Stimulated activated CD8-positive, alpha-beta memory T cell treated with anti-CD3 and anti-CD28 coated beads, Interleukin-7, amount 100 ng/mL, for 1 hour (primary cell): ENCODE data around the gene THAP12.

Source experiments
- DNase-seq, 2 donors: peaks; one replicate each; pipeline ENCODE4 v3.0.0-alpha.2; 2020; ENCODE audit warnings: low read depth in 2 of 2

Gene THAP12

DNA sequence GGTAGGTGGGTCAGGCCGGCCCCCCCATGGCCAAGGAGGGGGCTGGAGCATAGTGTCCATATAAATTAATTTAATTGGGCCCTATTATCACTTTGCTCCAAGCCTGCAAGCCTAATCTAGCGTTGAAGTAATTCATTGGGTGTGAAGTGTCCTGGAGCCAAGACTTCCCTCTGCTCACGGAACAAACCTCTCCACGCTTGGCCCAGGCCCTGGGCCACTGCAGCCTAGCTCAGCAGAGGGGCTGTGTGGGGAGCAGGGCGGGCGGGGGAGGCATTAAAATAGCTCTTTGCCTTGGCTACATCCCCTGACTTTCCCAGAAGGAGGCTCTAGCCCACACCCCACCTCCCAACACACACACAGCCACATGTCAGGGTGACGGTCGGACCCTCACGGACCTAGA lies 73.5 kb downstream of the THAP12 start:
- no peak for DNase-seq

DNA sequence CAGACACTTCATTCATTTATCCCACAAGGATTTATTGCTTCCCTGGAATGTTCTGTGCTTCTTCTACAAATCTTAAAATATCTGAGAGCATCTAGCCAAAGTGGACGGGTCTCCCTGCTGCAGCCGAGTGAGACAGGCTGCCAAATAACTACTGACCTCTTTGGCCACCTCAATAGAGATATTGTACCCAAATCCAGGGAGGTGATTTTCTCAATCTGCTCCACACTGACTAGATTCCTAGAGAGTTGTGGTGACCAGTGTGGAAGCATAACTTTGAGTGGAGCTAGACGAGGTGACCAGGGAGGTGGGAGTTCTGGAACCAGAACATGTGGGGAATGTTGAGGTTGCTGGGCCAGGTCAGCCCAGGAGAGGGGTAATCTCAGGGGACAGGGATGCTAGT lies 77.5 kb downstream of the THAP12 start:
- DNase-seq = no peak

DNA sequence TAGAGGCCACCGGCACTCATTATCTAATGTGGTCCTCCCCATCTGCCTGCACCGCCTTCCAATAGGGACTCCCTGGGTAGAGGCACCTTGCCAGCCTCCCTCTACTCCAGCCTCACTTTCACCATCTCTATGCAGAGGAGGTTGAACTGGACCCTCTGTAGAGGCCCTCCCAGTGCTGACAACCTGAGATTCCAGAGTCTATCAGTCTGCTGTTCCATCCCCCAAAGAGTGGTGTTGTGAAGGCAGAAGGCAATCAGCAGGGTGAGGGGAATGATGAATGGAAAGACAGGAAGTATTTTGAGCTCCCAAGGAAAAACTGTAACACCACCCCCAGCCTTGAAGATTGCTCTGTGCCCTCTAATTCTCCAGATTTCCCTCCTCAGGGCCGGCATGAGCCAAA lies 77.9 kb downstream of the THAP12 start:
- no peak for DNase-seq
